ENCODE data around the gene MGRN1. TPM values are rescaled to one million over a fixed set of nuclear protein-coding genes. Genes with fewer than 3 reads are reported as not detected.

The MGRN1 gene
- total and polyA plus RNA-seq, 2 of the 13 experiments (the other 11 are each of a cell fraction or from before 2014, with no cell fraction given) = 11.9 to 12.6 TPM

- TF ChIP-seq KDM5B (CRISPR knock-in tag; IDR thresholded peaks at IDR 0.05; ENCODE audit: borderline replicate concordance) = peak; percentile 38; the same call in 1 of the 2 replicates
- TF ChIP-seq ZNF512 (CRISPR knock-in tag; IDR thresholded peaks at IDR 0.05) = no peak
- TF ChIP-seq ZNF33A (CRISPR knock-in tag; IDR thresholded peaks at IDR 0.05; ENCODE audit: borderline replicate concordance) = no peak
- TF ChIP-seq NAIF1 (CRISPR knock-in tag; IDR thresholded peaks at IDR 0.05; ENCODE audit: borderline replicate concordance) = no peak
- TF ChIP-seq RXRB (CRISPR knock-in tag; IDR thresholded peaks at IDR 0.05; ENCODE audit: borderline replicate concordance) = 0 out of 2 replicates have a peak, but pooled peaks have one; percentile 10
- peak; percentile 82 for TF ChIP-seq POLR2G (IDR thresholded peaks at IDR 0.05; ENCODE audit: low read depth, low read length)
- peak; percentile 42; the same call in 1 of the 2 replicates for TF ChIP-seq CHCHD3 (CRISPR knock-in tag; IDR thresholded peaks at IDR 0.05)
- TF ChIP-seq ZNF317 (CRISPR knock-in tag; IDR thresholded peaks at IDR 0.05) = no peak
- TF ChIP-seq CCDC6 (CRISPR knock-in tag; IDR thresholded peaks at IDR 0.05) = peak; percentile 96
Observed at GRCh38 chr16:4693296-4693955, 68.8 kb downstream of the MGRN1 start, which contains the start of gene NUDT16L1 (continued).

- Histone ChIP-seq H4K20me1 (ENCODE audit: insufficient read depth, low read length) (no peaks in the 10 kb centered on the region), H3K9me3 (ENCODE audit: low read length) (no peaks in the 10 kb centered on the region), H3K9ac (ENCODE audit: insufficient read depth, low read depth, low read length) (peak overlapping the region; percentile 91), H3K79me2 (ENCODE audit: insufficient read depth, low read length) (peaks cover 3% of the 10 kb centered on the region), H3K4me1 (ENCODE audit: insufficient read depth, low read length) (peaks cover 38% of the 10 kb centered on the region), H3K4me2 (ENCODE audit: low read depth, low read length) (peak overlapping the region; percentile 79), H3K27me3 (ENCODE audit: control insufficient read depth in 1 of 2, insufficient read depth in 2 of 2, low read length in 2 of 2) (no peaks in the 10 kb centered on the region), H2AFZ (ENCODE audit: low read length) (no peak overlapping the region), H3K4me3 (replicated peaks in 1 of 3; ENCODE audit: insufficient read depth in 1 of 3, low read depth in 2 of 3, low read length in 3 of 3) (peak overlapping the region; percentile 73 to 96 (median 80)), H3K36me3 (replicated peaks in 1 of 2; ENCODE audit: control insufficient read depth in 1 of 2, insufficient read depth in 2 of 2, low read length in 2 of 2) (peaks cover 11 to 28% of the 10 kb centered on the region in 2 experiments), H3K27ac (ENCODE audit: extremely low read length, insufficient read depth, low read length) (peak overlapping the region; percentile 67)
- CTCF ChIA-PET (ENCODE audit: low intra/inter-chr PET ratio, low total read pairs) = no interaction called here
- BruUV-seq (replicated peaks) = TSS peak; percentile 45
- peak; percentile 5 for ATAC-seq
- in situ Hi-C loops (cut with HindIII; ENCODE audit: extremely low pct_ligation_motif_present, low pct_unique_long_range_greater_than_20kb) = no loop called here
- POLR2A ChIA-PET = interaction anchor here (0.7 to 2.1 kb wide), 6 partner anchors 8 to 264 kb away, joined by 3 to 8 read pairs (median 4); partner anchors contain the start of genes ANKS3, DNAAF8 and SEC14L5
- intact Hi-C loops (cut with micrococcal nuclease; ENCODE audit: unreplicated experiment) = no loop called here
- no peak for FAIRE-seq
- WGBS (ENCODE audit: low lambda C conversion rate) = 18% methylated on average over 9 of the region's 54 CpGs
- no peak for DNase-seq (ENCODE audit: low spot score)
- TF ChIP-seq RAD51 (IDR thresholded peaks at IDR 0.05; ENCODE audit: borderline replicate concordance) (no peak), ZNF790 (CRISPR knock-in tag; IDR thresholded peaks at IDR 0.05; ENCODE audit: borderline replicate concordance) (no peak), TSC22D2 (CRISPR knock-in tag; IDR thresholded peaks at IDR 0.05; ENCODE audit: borderline replicate concordance) (no peak), ZNF770 (CRISPR knock-in tag; IDR thresholded peaks at IDR 0.05) (no peak), KAT7 (CRISPR knock-in tag; IDR thresholded peaks at IDR 0.05; ENCODE audit: borderline replicate concordance) (no peak), ZNF260 (CRISPR knock-in tag; IDR thresholded peaks at IDR 0.05; ENCODE audit: borderline replicate concordance, low read depth) (no peak), SIX1 (CRISPR knock-in tag; IDR thresholded peaks at IDR 0.05; ENCODE audit: borderline replicate concordance) (no peak), KDM5A (IDR thresholded peaks at IDR 0.05; ENCODE audit: borderline replicate concordance, low read length) (peak; percentile 44; the same call in 1 of the 2 replicates)
Observed at GRCh38 chr16:4693956-4694641, 69.5 kb downstream of the MGRN1 start.

Measured in HepG2 (cell line).